Measurements from ENCODE around the gene LAMA1. TPM values are rescaled to one million over a fixed set of nuclear protein-coding genes. Genes with fewer than 3 reads are reported as not detected.

Gene LAMA1
- total and polyA plus RNA-seq, 2 of the 8 experiments (the other 6 are each of a cell fraction or from before 2014, with no cell fraction given): 30.4 to 48.7 TPM

GRCh38 chr18:7065736-7066135, 51.9 kb downstream of the LAMA1 start (continued):
- TF ChIP-seq CHD7 (IDR thresholded peaks at IDR 0.05; ENCODE audit: insufficient replicate concordance, low read length): no peak
- no peak for TF ChIP-seq CEBPB (IDR thresholded peaks at IDR 0.05; ENCODE audit: low read depth, low read length)
- TF ChIP-seq SAP30 (IDR thresholded peaks at IDR 0.05; ENCODE audit: insufficient read depth, insufficient replicate concordance, low read length): no peak
- TF ChIP-seq HDAC2 (IDR thresholded peaks at IDR 0.05; ENCODE audit: borderline replicate concordance in 1 of 2, low read depth in 2 of 2, low read length in 2 of 2): no peak
- no peak for TF ChIP-seq KDM5A (IDR thresholded peaks at IDR 0.05; ENCODE audit: low read length)

Data from H1 (cell line).